H9 (cell line): ENCODE results near the gene STPG3. TPM values are rescaled to one million over a fixed set of nuclear protein-coding genes. Genes with fewer than 3 reads are reported as not detected.

Experiments used
- DNase-seq: peaks from one replicate; pipeline ENCODE4 v3.0.0-alpha.2; 2017
- H2AFZ ChIP-seq: one replicate; pipeline ENCODE4 v1.6.1; 2013; ENCODE audit warnings: mild to moderate bottlenecking, low read length, control low read depth, moderate library complexity
- H2AK5ac ChIP-seq: 2 replicates; pipeline ENCODE4 v1.6.1; 2013; ENCODE audit warnings: low read length, control low read depth, mixed read lengths; ENCODE audit not compliant: insufficient read length
- H2BK120ac ChIP-seq: one replicate; pipeline ENCODE4 v1.6.1; 2013; ENCODE audit warnings: low read depth, mild to moderate bottlenecking, low read length, control low read depth, inconsistent platforms; ENCODE audit not compliant: poor library complexity, severe bottlenecking
- H2BK12ac ChIP-seq: 2 replicates; pipeline ENCODE4 v1.6.1; 2013; ENCODE audit warnings: low read length, control low read depth, mixed read lengths, low read depth; ENCODE audit not compliant: insufficient read length
- H2BK15ac ChIP-seq: 2 replicates; pipeline ENCODE4 v1.6.1; 2013; ENCODE audit warnings: low read depth, low read length, control low read depth
- H2BK20ac ChIP-seq: one replicate; pipeline ENCODE4 v1.6.1; 2013; ENCODE audit warnings: low read depth, mild to moderate bottlenecking, low read length, control low read depth, inconsistent platforms; ENCODE audit not compliant: poor library complexity, severe bottlenecking
- H2BK5ac ChIP-seq: 2 replicates; pipeline ENCODE4 v1.6.1; 2013; ENCODE audit warnings: low read length, control low read depth, mixed read lengths; ENCODE audit not compliant: insufficient read length
- H3K14ac ChIP-seq: 2 replicates; pipeline ENCODE4 v1.6.1; 2013; ENCODE audit warnings: low read length, control low read depth; ENCODE audit not compliant: insufficient read depth
- H3K18ac ChIP-seq: 2 replicates; pipeline ENCODE4 v1.6.1; 2013; ENCODE audit warnings: low read depth, mild to moderate bottlenecking, mixed read lengths, low read length, control low read depth; ENCODE audit not compliant: insufficient read length
- H3K23ac ChIP-seq: 2 replicates; pipeline ENCODE4 v1.6.1; 2013; ENCODE audit warnings: low read length, control low read depth, mixed read lengths, low read depth; ENCODE audit not compliant: insufficient read length
- H3K23me2 ChIP-seq: 2 replicates; pipeline ENCODE4 v1.6.1; 2013; ENCODE audit warnings: low read depth, mild to moderate bottlenecking, mixed read lengths, low read length, control low read depth; ENCODE audit not compliant: insufficient read length, poor library complexity, severe bottlenecking
- H3K27ac ChIP-seq: 2 replicates; pipeline ENCODE4 v1.5.1; 2013; ENCODE audit warnings: low read length, control low read depth, mixed read lengths, low read depth; ENCODE audit not compliant: insufficient read length
- H3K27me3 ChIP-seq: 2 replicates; pipeline ENCODE4 v1.6.1; 2013; ENCODE audit warnings: low read length, control low read depth, inconsistent platforms; ENCODE audit not compliant: insufficient read depth
- H3K4ac ChIP-seq: 2 replicates; pipeline ENCODE4 v1.6.1; 2013; ENCODE audit warnings: low read depth, mild to moderate bottlenecking, control low read depth, inconsistent platforms, low read length, moderate library complexity
- H3K4me1 ChIP-seq: 2 replicates; pipeline ENCODE4 v1.6.1; 2013; ENCODE audit warnings: low read length, control low read depth, inconsistent platforms; ENCODE audit not compliant: insufficient read depth
- H3K4me2 ChIP-seq: 2 replicates; pipeline ENCODE4 v1.6.1; 2013; ENCODE audit warnings: low read length, control low read depth, mixed read lengths; ENCODE audit not compliant: insufficient read length, insufficient read depth
- H3K56ac ChIP-seq: 2 replicates; pipeline ENCODE4 v1.6.1; 2013; ENCODE audit warnings: low read depth, mild to moderate bottlenecking, mixed read lengths, low read length, control low read depth; ENCODE audit not compliant: insufficient read length
- H3K79me1 ChIP-seq: 2 replicates; pipeline ENCODE4 v1.6.1; 2013; ENCODE audit warnings: low read depth, mild to moderate bottlenecking, moderate library complexity, low read length, control low read depth, inconsistent platforms; ENCODE audit not compliant: insufficient read depth, poor library complexity, severe bottlenecking
- H3K79me2 ChIP-seq: 2 replicates; pipeline ENCODE4 v1.6.1; 2013; ENCODE audit warnings: low read length, control low read depth, inconsistent platforms; ENCODE audit not compliant: insufficient read depth
- H3K9ac ChIP-seq: 2 replicates; pipeline ENCODE4 v1.6.1; 2013; ENCODE audit warnings: low read length, control low read depth, mixed read lengths; ENCODE audit not compliant: insufficient read length; ENCODE audit errors: extremely low read depth
- H3K9me3 ChIP-seq: one replicate; pipeline ENCODE4 v1.6.1; 2013; ENCODE audit warnings: low read depth, low read length, inconsistent platforms; ENCODE audit not compliant: control insufficient read depth
- H3T11ph ChIP-seq: one replicate; pipeline ENCODE4 v1.6.1; 2013; ENCODE audit warnings: mild to moderate bottlenecking, low read length, control low read depth, inconsistent platforms
- H4K20me1 ChIP-seq: one replicate; pipeline ENCODE4 v1.6.1; 2013; ENCODE audit not compliant: control insufficient read depth, insufficient read length, insufficient read depth
- H4K5ac ChIP-seq: 2 replicates; pipeline ENCODE4 v1.6.1; 2013; ENCODE audit warnings: low read depth, mild to moderate bottlenecking, mixed read lengths, low read length, control low read depth; ENCODE audit not compliant: insufficient read length
- H4K8ac ChIP-seq: replicated peaks from 2 replicates; pipeline ENCODE4 v1.6.1; 2013; ENCODE audit warnings: low read length, control low read depth, mixed read lengths, low read depth; ENCODE audit not compliant: insufficient read length
- H4K91ac ChIP-seq: 2 replicates; pipeline ENCODE4 v1.6.1; 2013; ENCODE audit warnings: low read depth, mild to moderate bottlenecking, moderate library complexity, mixed read lengths, low read length, control low read depth; ENCODE audit not compliant: insufficient read length
- H3K27ac Mint-ChIP-seq, 3 experiments: 2 replicates in 2 of 3; 3 replicates in 1 of 3; pipeline ENCODE4 v1.8.0; 2020 to 2021; ENCODE audit warnings: mixed read lengths in 3 of 3, mild to moderate bottlenecking in 1 of 3, moderate library complexity in 1 of 3
- H3K27me3 Mint-ChIP-seq: 2 replicates; pipeline ENCODE4 v1.8.0; 2021; ENCODE audit warnings: low read depth, mild to moderate bottlenecking, moderate library complexity, mixed read lengths
- H3K36me3 Mint-ChIP-seq, 3 experiments: 2 replicates in 2 of 3; 3 replicates in 1 of 3; pipeline ENCODE4 v1.8.0; 2020 to 2021; ENCODE audit warnings: low read depth in 3 of 3, mixed read lengths in 3 of 3; ENCODE audit not compliant: insufficient read depth in 1 of 3
- H3K4me1 Mint-ChIP-seq, 2 experiments: 2 replicates each; pipeline ENCODE4 v1.8.0; 2020; ENCODE audit warnings: mixed read lengths in 2 of 2
- H3K4me3 Mint-ChIP-seq, 2 experiments: 2 replicates in 1 of 2; 3 replicates in 1 of 2; pipeline ENCODE4 v1.8.0; 2020 to 2021; ENCODE audit warnings: mild to moderate bottlenecking in 2 of 2, mixed read lengths in 2 of 2, moderate library complexity in 1 of 2
- H3K9me3 Mint-ChIP-seq, 2 experiments: 2 replicates in 1 of 2; 3 replicates in 1 of 2; pipeline ENCODE4 v1.8.0; 2020; ENCODE audit warnings: mild to moderate bottlenecking in 2 of 2, mixed read lengths in 2 of 2, moderate library complexity in 1 of 2
- CTCF ChIP-seq: fragments of 200-600 bp; sonication (generic); conservative IDR thresholded peaks from 3 replicates; pipeline ENCODE4 v1.8.0; 2021; ENCODE audit warnings: antibody characterized with exemption, mild to moderate bottlenecking
- WGBS: extraction: QIAGEN DNeasy Blood & Tissue Kit; methylation state at CpG from one replicate; pipeline ENCODE4 v1.1.7; 2013; ENCODE audit warnings: missing lambda C conversion rate, low lambda C conversion rate, mixed read lengths; ENCODE audit not compliant: insufficient read length; ENCODE audit errors: extremely low coverage; 5-methylcytosine and 5-hydroxymethylcytosine counted together
- total RNA-seq: library from RNA; stranded (reverse); gene quantifications from 2 replicates; pipeline ENCODE4 v1.2.1, GENCODE V29; 2021

Gene STPG3
- total RNA-seq, 1 experiment from 2014 or later, result not detected

GRCh38 chr9:137271696-137272076 is 20.6 kb downstream of the STPG3 start:
- H3K27me3 Mint-ChIP-seq, result no peaks in the 10 kb centered on the region
- Histone ChIP-seq H4K8ac (no peak overlapping the region), H2BK120ac (no peak overlapping the region), H3K79me2 (no peaks in the 10 kb centered on the region), H2BK12ac (no peak overlapping the region), H3K79me1 (no peaks in the 10 kb centered on the region), H3K27ac (no peak overlapping the region), H2BK20ac (no peak overlapping the region), H2AFZ (no peak overlapping the region), H3K56ac (no peak overlapping the region), H2BK5ac (no peak overlapping the region), H2BK15ac (no peak overlapping the region), H4K5ac (no peak overlapping the region), H3K27me3 (no peaks in the 10 kb centered on the region), H3K4me1 (no peaks in the 10 kb centered on the region), H3K4me2 (no peak overlapping the region), H3K14ac (no peak overlapping the region), H3T11ph (no peak overlapping the region), H3K9ac (no peak overlapping the region), H3K23ac (no peak overlapping the region), H3K23me2 (no peaks in the 10 kb centered on the region), H2AK5ac (no peak overlapping the region), H4K91ac (no peak overlapping the region), H3K18ac (no peak overlapping the region), H3K9me3 (no peaks in the 10 kb centered on the region), H4K20me1 (no peaks in the 10 kb centered on the region), H3K4ac (no peak overlapping the region)
- no CpG with 5 or more reads among the region's 3 CpGs for WGBS
- peaks cover 11 to 39% (median 34%) of the 10 kb centered on the region in 3 experiments; a peak in 6 of 7 replicates for H3K36me3 Mint-ChIP-seq
- no peaks in the 10 kb centered on the region; a peak in 1 of 5 replicates for H3K9me3 Mint-ChIP-seq
- H3K4me3 Mint-ChIP-seq, result no peak overlapping the region
- DNase-seq, result no peak
- no peak for TF ChIP-seq CTCF
- peak overlapping the region in 1 of 3 experiments; percentile 53; a peak in 1 of 7 replicates for H3K27ac Mint-ChIP-seq
- H3K4me1 Mint-ChIP-seq, result peaks cover 15 to 20% of the 10 kb centered on the region in 2 experiments
